Measurements from ENCODE around the gene FLACC1. TPM values are rescaled to one million over a fixed set of nuclear protein-coding genes. Genes with fewer than 3 reads are reported as not detected.
"Not testable (repeated sequence)": the region's sequence is repeated elsewhere in the genome, so short reads cannot be mapped to it uniquely, and the experiment has no call there.

Gene FLACC1
- polyA plus RNA-seq, 3 donors: 0.16 to 0.91 TPM; not detected in 1

- no peak for DNase-seq
- intact Hi-C loops (cut with micrococcal nuclease): no loop called here
- Histone ChIP-seq H3K9me3 (replicated peaks in 1 of 2; ENCODE audit: control insufficient read depth in 1 of 2, insufficient read depth in 1 of 2, low read length in 2 of 2) (peaks cover 5 to 19% of the 10 kb centered on the region in 2 donors), H3K4me2 (replicated peaks; ENCODE audit: extremely low read depth, low read length, poor library complexity, severe bottlenecking) (no peak overlapping the region), H3K27ac (ENCODE audit: low read depth in 1 of 2, low read length in 2 of 2) (no peak overlapping the region), H3K27me3 (ENCODE audit: control insufficient read depth in 2 of 2, insufficient read depth in 2 of 2, low read length in 2 of 2) (no peaks in the 10 kb centered on the region), H3K36me3 (replicated peaks in 1 of 2; ENCODE audit: control insufficient read depth in 1 of 2, insufficient read depth in 2 of 2, low read length in 2 of 2) (no peaks in the 10 kb centered on the region), H3K4me1 (ENCODE audit: control insufficient read depth in 1 of 2, insufficient read depth in 2 of 2, low read length in 2 of 2) (no peaks in the 10 kb centered on the region), H3K9ac (ENCODE audit: insufficient read depth, low read length, poor library complexity, severe bottlenecking) (no peak overlapping the region), H3K4me3 (replicated peaks in 1 of 3; ENCODE audit: low read depth in 2 of 3, low read length in 3 of 3) (no peak overlapping the region), H2AFZ (ENCODE audit: insufficient read depth, low read depth, low read length, poor library complexity, severe bottlenecking) (no peak overlapping the region), H3K79me2 (ENCODE audit: insufficient read depth, low read length) (no peaks in the 10 kb centered on the region), H4K20me1 (ENCODE audit: insufficient read depth, low read length) (no peaks in the 10 kb centered on the region)
- Mint-ChIP-seq H3K27me3 (ENCODE audit: low read depth in 3 of 3) (no peaks in the 10 kb centered on the region), H3K36me3 (peaks cover 26% of the 10 kb centered on the region in 2 donors), H3K27ac (no peak overlapping the region), H3K9me3 (peaks cover 18 to 49% (median 22%) of the 10 kb centered on the region in 7 donors), H3K4me1 (no peaks in the 10 kb centered on the region), H3K4me3 (no peak overlapping the region)
- 100% methylated on average over 2 of the region's 3 CpGs for WGBS (ENCODE audit: insufficient coverage)
- no peak for TF ChIP-seq CTCF (IDR thresholded peaks at IDR 0.05)
Measured at GRCh38 chr2:201308914-201309313, 48.2 kb downstream of the FLACC1 start.

GRCh38 chr2:201307876-201308275 lies 49.3 kb downstream of the FLACC1 start:
- no peak overlapping the region for H3K4me2 ChIP-seq (replicated peaks; ENCODE audit: extremely low read depth, low read length, poor library complexity, severe bottlenecking)
- H3K4me1 ChIP-seq (ENCODE audit: control insufficient read depth in 1 of 2, insufficient read depth in 2 of 2, low read length in 2 of 2): no peaks in the 10 kb centered on the region
- no peak for TF ChIP-seq CTCF (IDR thresholded peaks at IDR 0.05)
- H3K9ac ChIP-seq (ENCODE audit: insufficient read depth, low read length, poor library complexity, severe bottlenecking): no peak overlapping the region
- H3K4me1 Mint-ChIP-seq: no peaks in the 10 kb centered on the region
- peaks cover 12 to 38% (median 22%) of the 10 kb centered on the region in 7 donors for H3K9me3 Mint-ChIP-seq
- no peak overlapping the region for H3K27ac Mint-ChIP-seq
- H3K36me3 ChIP-seq (replicated peaks in 1 of 2; ENCODE audit: control insufficient read depth in 1 of 2, insufficient read depth in 2 of 2, low read length in 2 of 2): no peaks in the 10 kb centered on the region
- no peak overlapping the region for H2AFZ ChIP-seq (ENCODE audit: insufficient read depth, low read depth, low read length, poor library complexity, severe bottlenecking)
- peaks cover 19 to 24% of the 10 kb centered on the region in 2 donors for H3K36me3 Mint-ChIP-seq
- 96% methylated on average over 3 of the region's 3 CpGs for WGBS (ENCODE audit: insufficient coverage)
- DNase-seq: no peak
- no peak overlapping the region for H3K4me3 Mint-ChIP-seq
- no peaks in the 10 kb centered on the region for H3K27me3 ChIP-seq (ENCODE audit: control insufficient read depth in 2 of 2, insufficient read depth in 2 of 2, low read length in 2 of 2)
- H3K27ac ChIP-seq (ENCODE audit: low read depth in 1 of 2, low read length in 2 of 2): no peak overlapping the region
- H3K9me3 ChIP-seq (replicated peaks in 1 of 2; ENCODE audit: control insufficient read depth in 1 of 2, insufficient read depth in 1 of 2, low read length in 2 of 2): peaks cover 0 to 10% of the 10 kb centered on the region in 2 donors
- H3K27me3 Mint-ChIP-seq (ENCODE audit: low read depth in 3 of 3): no peaks in the 10 kb centered on the region
- no peaks in the 10 kb centered on the region for H4K20me1 ChIP-seq (ENCODE audit: insufficient read depth, low read length)
- no peaks in the 10 kb centered on the region for H3K79me2 ChIP-seq (ENCODE audit: insufficient read depth, low read length)
- intact Hi-C loops (cut with micrococcal nuclease): no loop called here
- no peak overlapping the region for H3K4me3 ChIP-seq (replicated peaks in 1 of 3; ENCODE audit: low read depth in 2 of 3, low read length in 3 of 3)

GRCh38 chr2:201299929-201300328 lies 57.2 kb downstream of the FLACC1 start:
- not testable (repeated sequence) for H3K27ac ChIP-seq (ENCODE audit: low read depth in 1 of 2, low read length in 2 of 2)
- 100% methylated on average over 6 of the region's 11 CpGs for WGBS (ENCODE audit: insufficient coverage)

More at GRCh38 chr2:201299929-201300328, 57.2 kb downstream of the FLACC1 start:
- H3K27me3 ChIP-seq (ENCODE audit: control insufficient read depth in 2 of 2, insufficient read depth in 2 of 2, low read length in 2 of 2); DNase-seq; H3K4me3 Mint-ChIP-seq; H3K79me2 ChIP-seq (ENCODE audit: insufficient read depth, low read length); H3K27me3 Mint-ChIP-seq (ENCODE audit: low read depth in 3 of 3); H3K36me3 ChIP-seq (replicated peaks in 1 of 2; ENCODE audit: control insufficient read depth in 1 of 2, insufficient read depth in 2 of 2, low read length in 2 of 2); H3K4me3 ChIP-seq (replicated peaks in 1 of 3; ENCODE audit: low read depth in 2 of 3, low read length in 3 of 3); H3K27ac Mint-ChIP-seq; H3K4me1 ChIP-seq (ENCODE audit: control insufficient read depth in 1 of 2, insufficient read depth in 2 of 2, low read length in 2 of 2); H3K4me2 ChIP-seq (replicated peaks; ENCODE audit: extremely low read depth, low read length, poor library complexity, severe bottlenecking); intact Hi-C loops (cut with micrococcal nuclease); H2AFZ ChIP-seq (ENCODE audit: insufficient read depth, low read depth, low read length, poor library complexity, severe bottlenecking); H4K20me1 ChIP-seq (ENCODE audit: insufficient read depth, low read length); H3K4me1 Mint-ChIP-seq; H3K9ac ChIP-seq (ENCODE audit: insufficient read depth, low read length, poor library complexity, severe bottlenecking): not testable (repeated sequence)
- H3K9me3 ChIP-seq (replicated peaks in 1 of 2; ENCODE audit: control insufficient read depth in 1 of 2, insufficient read depth in 1 of 2, low read length in 2 of 2): peaks cover 5 to 10% of the 10 kb centered on the region in 2 donors
- peaks cover 18 to 48% (median 36%) of the 10 kb centered on the region in 7 donors for H3K9me3 Mint-ChIP-seq
- peaks cover under 1 to 11% of the 10 kb centered on the region in 2 donors for H3K36me3 Mint-ChIP-seq
